HG03095 (cell line): Measurements from ENCODE around the gene SYT2.
"Not testable (repeated sequence)": the region's sequence is repeated elsewhere in the genome, so short reads cannot be mapped to it uniquely, and the experiment has no call there.

Source experiments
- ATAC-seq: cut with Tn5 transposase; IDR thresholded peaks from one replicate; pipeline ENCODE4 v1.9.1; 2021; ENCODE audit warnings: moderate library complexity; ENCODE audit not compliant: unreplicated experiment

Gene SYT2

GRCh38 chr1:202710070-202711045 lies at the start of gene SYT2:
Gene SYT2 (minus strand): TSS chr1:202710454. CDS start chr1:202605772, 104,682 bp downstream.
- no peak for ATAC-seq

DNA sequence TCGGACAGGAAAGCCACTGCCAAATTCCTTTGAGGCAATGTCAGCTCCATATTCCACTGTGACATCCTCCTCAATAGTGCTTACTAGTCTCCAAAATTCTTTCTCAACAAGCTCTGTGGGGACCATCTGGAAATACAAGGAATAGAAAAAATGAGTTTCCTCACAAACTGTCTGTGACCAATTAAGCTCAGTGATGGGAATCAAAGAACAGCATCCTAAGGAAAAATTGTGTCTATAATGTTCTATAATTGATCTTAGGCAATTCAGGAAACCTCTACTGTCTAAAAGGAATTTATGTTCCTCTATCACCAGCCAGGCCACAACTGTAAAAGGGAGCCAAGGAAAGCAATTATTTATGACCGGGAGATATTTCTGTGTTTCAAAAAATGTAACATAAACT lies 46.1 kb upstream of the SYT2 start:
- ATAC-seq = no peak

- ATAC-seq = no peak
Observed at GRCh38 chr1:202754293-202754692, 44.0 kb upstream of the SYT2 start.

DNA sequence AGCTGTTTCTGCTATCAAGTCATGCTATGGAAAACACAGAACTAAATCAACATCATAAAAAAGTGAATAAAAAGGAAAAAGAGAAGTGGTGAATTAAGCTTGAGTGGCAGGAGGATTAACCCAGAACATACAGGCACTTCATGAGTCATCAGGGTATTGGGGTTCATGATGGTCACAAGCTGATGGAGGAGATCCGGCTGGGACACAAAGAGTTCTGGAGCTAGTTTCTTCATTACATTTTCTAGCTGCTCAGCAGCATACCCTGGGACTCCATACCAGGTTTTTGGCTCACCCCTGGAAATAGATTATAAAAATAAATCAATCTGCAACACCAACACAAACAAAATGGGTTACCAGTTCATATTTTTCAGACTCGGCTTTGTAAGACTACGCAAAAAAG lies 42.5 kb upstream of the SYT2 start:
- ATAC-seq = no peak

DNA sequence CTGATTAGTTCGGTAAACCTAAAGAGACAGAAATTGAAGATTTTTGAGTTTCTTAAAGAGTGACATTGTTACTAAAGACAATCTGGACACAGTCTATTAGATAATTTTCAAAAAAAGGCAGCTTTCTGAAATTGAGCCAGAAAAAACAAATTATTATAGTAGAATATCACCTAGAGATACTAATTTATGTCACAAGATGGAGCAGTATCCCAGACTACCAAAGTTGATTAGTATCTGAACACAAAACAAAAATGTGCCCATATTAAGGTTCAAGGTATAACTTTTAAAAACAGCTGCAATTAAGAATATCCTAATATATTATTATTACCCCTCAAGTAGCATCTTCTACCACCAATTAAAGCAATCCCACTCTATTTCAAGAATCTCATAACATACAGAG lies 40.5 kb upstream of the SYT2 start:
- ATAC-seq = no peak

GRCh38 chr1:202750024-202750423 lies 39.8 kb upstream of the SYT2 start:
- no peak for ATAC-seq

DNA sequence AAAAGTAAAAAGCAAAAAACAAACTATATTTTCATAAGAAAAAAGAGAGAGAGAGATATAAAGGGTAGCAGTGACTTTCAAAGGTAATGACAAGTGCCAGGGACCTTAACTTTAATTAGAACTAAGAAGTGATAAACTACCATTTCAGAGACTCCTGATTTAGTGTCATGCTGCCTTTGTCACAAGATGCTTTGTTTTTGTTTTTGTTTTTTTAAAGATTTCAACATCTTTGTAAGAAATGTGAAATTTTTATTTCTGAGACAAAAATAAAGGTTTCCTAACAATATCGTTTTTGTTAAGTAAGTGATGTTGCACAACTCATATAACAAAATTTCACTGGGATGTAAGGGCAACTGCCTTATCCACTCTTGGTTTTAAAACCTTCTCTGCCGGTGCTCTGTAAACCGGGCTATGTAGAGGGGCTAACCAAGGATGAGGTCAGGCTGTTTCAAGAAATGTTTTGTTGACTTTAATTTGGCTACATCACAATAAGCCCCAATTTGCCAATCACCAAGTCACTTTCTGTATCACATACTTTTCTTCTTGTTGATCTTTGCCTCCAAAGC lies 35.2 kb upstream of the SYT2 start:
- ATAC-seq = no peak

DNA sequence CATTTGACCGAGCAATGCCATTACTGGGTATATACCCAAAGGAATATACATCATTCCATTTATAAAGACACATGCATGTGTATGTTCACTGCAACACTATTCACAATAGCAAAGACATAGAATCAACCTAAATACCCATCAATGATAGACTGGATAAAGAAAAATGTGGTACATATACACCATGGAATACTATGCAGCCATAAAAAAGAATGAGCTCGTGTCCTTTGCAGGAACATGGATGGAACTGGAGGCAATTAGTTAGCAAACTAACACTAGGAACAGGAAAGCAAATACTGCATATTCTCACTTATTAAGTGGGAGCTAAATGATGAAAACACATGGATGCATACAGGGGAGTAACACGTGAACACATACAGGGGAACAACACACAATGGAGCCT lies 34.5 kb upstream of the SYT2 start:
- not testable (repeated sequence) for ATAC-seq

- no peak for ATAC-seq
Observed at GRCh38 chr1:202742496-202742895, 32.2 kb upstream of the SYT2 start.

DNA sequence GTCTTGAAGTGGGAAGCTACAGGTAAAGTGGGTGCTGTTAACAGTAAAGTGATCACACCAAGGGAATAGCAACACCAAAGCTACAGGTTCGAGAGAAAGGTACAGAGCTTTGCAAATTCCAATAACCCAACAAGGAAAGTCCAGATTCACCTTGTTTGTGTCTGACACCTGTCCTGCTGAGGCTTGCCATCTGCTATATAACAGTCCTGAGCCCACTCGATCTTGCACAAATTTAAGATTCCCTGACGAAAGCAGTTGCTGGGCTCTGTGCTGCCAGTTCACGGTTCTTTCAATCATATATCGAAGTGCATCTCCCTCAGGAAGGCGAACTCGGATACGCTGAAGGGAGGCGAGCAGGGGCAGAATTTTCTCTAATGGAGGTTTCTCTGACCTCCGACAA lies 23.0 kb upstream of the SYT2 start:
- ATAC-seq = no peak

- ATAC-seq = no peak
Observed at GRCh38 chr1:202728951-202729350, 18.7 kb upstream of the SYT2 start.

GRCh38 chr1:202725526-202725925 lies 15.3 kb upstream of the SYT2 start:
- ATAC-seq = no peak

DNA sequence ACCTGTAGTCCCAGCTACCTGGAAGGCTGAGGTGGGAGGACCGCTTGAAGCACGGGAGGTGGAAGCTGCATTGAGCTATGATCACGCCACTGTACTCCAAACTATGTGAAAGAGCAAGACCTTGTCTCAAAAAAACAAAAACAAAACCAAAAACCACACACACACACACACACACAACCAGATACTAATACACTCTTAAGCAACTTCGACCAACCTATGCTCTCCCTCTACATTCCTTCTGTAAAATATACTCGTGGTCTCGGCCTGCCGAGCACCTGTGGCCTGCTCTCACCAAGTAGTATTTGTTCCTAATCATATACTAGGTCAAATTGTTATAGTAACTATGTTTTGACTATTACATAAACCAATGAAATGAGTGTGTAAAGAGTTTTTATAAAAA lies 13.5 kb upstream of the SYT2 start:
- no peak for ATAC-seq

DNA sequence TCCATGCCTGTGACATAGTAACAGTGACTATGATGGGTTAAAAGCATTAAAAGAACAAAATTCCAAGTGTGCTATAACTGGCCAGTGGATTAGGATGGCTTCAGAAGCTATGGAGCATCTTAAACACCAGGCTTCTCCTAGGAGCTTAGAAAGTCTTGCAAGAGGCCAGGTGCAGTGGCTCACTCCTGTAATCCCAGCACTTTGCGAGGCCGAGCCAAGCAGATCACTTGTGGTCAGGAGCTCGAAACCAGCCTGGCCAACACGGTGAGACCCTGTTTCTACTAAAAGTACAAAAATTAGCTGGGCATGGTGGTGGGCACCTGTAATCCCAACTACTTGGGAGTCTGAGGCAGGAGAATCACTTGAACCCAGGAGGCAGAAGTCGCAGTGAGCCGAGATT lies 12.8 kb upstream of the SYT2 start:
- not testable (repeated sequence) for ATAC-seq

DNA sequence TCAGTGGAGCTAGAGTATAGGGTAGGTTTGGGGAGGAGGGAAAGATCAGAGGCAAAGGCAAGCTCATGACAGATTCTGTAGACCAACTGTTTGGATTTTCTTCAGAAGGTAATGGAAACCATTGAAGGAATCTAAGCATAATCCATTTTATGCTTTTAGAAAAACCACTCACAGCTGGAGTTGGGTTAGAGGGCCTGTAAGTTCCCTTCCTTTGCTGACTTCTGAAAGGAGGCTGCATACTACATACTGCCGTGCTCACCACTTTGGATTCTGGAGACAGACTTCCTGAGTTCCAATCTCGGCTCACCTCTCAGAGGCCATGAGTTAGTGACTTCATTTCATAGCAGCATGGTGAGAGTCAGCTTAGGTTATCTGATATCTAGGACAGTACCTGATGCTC lies 6.4 kb upstream of the SYT2 start:
- ATAC-seq = no peak

DNA sequence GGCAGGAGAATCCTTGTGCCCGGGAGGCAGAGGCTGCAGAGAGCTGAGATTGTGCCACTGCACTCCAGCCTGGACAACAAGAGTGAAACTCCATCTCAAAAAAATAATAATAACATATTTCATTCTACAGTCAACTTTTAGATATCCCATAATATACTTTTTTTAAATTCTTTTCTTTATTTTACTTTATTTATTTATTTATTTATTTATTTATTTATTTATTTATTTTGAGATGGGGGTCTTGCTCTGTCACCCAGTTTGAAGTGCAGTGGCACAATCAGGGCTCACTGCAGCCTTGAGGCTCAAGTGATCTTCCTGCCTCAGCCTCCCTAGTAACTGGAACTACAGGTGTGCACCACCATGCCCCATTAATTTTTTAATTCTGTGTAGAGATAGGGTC lies 3.9 kb upstream of the SYT2 start:
- ATAC-seq = not testable (repeated sequence)

GRCh38 chr1:202713110-202713509 lies 2.9 kb upstream of the SYT2 start:
- no peak for ATAC-seq

GRCh38 chr1:202711949-202712635 lies 1.8 kb upstream of the SYT2 start:
- no peak for ATAC-seq

GRCh38 chr1:202709276-202710041 lies 795 bp downstream of the SYT2 start:
- no peak for ATAC-seq

GRCh38 chr1:202708456-202709275 lies 1.6 kb downstream of the SYT2 start:
- no peak for ATAC-seq
